Measurements from ENCODE around the gene RPS6KB2.
A peak's percentile ranks its signal among the peaks of the same experiment; 100 is the strongest.
"Not testable (repeated sequence)": the region's sequence is repeated elsewhere in the genome, so short reads cannot be mapped to it uniquely, and the experiment has no call there.

Gene RPS6KB2

DNA sequence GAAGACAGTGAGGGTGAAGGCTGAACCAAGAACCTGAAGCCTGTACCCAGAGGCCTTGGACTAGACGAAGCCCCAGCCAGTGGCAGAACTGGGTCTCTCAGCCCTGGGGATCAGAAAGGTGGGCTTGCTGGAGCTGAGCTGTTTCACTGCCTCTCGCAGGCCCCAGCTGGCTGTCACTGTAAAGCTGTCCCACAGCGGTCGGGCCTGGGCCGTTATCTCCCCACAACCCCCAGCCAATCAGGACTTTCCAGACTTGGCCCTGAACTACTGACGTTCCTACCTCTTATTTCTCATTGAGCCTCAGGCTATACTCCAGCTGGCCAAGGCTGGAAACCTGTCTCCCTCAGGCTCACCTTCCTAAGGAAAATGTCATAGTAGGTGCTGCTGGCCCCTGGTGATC lies 30.8 kb upstream of the RPS6KB2 start:
- DNase-seq (ENCODE audit: low read depth in 2 of 2, low spot score in 1 of 2), result no peak

DNA sequence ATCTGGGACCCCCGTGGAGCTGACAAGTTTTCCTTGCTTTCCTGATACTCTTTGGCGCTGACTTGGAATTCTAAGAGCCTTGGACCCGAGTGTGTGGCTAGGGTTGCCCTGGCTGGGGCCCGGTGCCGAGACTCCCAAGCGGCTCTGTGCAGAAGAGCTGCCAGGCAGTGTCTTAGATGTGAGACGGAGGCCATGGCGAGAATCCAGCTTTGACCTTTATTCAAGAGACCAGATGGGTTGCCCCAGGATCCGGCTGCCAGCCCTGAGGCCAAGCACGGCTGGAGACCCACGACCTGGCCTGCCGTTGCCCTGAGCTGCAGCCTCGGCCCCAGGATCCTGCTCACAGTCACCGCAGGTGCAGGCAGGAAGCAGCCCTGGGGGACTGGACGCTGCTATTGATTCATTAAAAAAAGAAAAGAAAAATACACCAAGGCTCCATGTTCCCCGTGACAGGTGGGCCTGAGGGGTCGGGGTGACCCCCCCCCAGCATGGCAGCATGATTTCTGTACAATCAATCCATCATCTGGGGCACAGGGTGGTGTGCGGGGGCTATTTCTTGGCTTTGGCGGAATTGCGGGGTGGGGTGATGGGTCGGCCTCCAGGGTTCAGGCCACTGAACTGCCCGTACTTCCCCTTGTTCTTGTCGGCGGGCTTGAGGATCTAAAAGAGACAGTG lies 30.2 kb upstream of the RPS6KB2 start:
- no peak for DNase-seq (ENCODE audit: low read depth in 2 of 2, low spot score in 1 of 2)

DNA sequence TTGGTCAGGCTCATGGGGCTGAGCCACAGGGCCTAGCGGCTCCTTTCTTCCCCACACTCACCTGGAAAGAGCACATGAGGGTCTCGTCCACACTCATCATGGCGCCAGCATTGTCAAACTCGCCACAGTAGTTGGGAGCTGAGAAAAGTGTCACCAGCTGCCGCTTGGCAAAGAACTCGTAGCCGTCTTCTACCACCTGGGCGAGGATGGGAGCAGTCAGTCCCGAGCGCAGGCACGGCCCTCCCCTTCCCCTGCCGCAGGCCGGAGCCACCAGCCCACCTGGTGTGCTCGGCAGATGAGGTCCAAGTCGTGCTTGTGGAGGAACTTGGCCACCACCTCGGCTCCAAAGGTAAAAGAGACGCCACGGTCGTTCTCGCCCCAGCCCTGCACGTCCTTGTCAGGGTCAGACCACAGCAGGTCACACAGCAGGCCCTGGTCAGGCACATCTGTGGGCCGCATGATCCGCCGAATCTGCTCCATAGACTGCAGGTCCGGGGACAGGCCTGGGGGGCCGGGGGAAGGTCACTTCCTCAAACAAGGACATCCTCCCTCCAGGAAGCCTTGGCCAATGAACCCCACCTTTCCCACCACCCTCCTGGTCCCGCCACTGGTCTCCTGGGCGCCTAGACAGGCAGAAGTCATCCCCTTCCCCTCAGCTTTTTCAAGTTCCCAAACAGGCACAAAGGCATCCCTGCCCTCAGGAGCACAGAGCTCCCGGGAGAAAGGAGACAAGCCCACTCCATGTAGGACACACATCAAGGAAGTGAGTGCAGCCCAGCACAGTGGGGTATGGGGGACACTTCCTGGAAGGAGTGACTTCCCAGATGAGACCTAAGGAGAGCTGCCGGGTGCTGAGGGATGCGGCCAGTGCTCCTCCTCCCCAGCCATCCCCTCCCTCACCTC lies 29.4 kb upstream of the RPS6KB2 start:
- no peak for DNase-seq (ENCODE audit: low read depth in 2 of 2, low spot score in 1 of 2)

DNA sequence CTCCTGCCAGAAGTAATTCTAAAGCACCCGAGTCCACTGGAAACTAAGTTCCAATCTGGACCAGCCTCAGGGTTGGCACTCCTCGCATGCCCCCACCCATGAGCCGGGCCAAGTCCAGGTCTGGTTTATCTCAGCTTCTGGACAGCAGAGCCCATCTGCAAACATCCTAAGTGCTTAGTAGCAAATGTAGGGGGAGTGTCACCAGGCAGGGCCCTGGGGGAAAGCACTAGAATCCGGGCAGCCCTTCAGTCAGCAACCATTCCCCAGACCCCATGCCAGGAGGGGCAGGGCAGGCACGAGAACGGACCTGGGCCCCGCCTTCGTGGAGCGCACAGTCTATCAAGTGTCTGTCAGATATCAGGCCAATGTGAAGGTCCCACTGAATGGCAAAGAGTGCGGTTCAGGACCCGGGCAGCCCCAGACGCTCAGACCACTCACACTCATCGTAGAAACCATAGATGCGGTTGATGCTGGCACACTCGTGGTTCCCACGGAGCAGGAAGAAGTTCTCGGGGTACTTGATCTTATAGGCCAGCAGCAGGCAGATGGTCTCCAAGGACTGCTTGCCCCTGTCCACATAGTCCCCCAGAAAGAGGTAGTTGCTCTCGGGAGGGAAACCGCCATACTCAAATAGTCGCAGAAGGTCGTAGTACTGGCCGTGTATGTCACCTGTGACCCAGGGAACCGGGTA lies 27.9 kb upstream of the RPS6KB2 start:
- no peak for DNase-seq (ENCODE audit: low read depth in 2 of 2, low spot score in 1 of 2)

DNA sequence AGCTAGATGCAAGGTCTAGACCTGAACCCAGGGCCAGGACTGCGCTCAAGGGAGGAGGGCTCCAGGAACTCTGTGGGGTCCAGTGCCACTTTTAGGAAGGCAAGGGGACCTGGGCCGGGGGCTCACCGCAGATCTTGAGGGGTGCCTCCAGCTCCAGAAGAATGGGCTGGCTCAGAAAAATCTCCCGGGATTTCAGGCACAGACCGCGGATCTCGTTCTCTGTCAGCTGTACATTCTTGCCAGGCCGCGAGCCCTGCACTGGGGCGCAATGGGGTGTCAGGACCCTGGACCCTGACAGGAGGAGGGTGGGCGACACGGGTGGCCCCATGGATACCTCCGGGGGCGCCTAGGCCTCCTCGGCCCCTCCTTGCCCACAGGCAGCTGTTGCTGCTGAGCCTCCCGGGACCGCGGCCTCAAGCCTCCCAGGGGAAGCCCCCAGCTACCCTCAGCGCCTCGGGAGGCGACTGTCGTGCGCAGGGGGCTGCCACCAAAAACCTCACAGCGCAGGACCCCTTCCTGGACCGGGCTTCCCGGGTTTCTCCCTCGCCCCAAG lies 27.3 kb upstream of the RPS6KB2 start:
- DNase-seq (ENCODE audit: low read depth in 2 of 2, low spot score in 1 of 2), result no peak

DNA sequence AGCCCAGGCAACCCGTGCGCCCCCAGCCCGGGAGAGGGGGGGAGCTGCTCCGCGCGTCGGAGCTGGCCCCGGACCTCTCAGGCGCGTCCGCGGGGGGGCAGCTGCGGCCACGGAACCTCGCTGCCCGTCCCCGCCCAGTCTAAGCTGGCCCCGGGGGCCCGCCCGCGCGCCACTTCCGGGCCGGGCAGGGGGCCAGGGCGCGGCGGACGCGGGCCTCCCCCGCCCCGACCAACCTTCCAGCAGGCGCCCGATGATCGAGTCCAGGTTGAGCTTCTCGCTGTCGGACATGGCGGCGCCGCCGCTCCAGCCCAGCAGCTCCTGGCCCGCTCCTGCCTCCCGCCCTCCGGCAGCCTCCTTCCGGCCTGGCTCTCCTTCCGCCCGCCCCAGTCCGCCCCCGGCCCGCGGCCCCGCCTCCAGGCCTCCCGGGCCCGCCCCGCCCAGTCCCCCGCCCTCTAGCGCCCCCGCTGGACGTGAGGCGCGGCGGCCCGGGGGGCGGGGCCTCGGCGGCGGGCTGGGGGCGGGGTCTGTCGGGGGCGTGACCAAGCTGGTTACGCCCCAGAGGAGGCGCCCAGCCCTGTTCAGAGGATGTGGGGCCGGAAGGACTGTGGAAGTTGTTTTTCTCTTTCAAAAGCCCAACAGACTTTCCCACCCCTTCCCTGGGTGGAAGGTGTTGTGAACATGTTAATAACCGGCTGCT lies 26.7 kb upstream of the RPS6KB2 start, which contains the start of gene PPP1CA:
PPP1CA (minus strand) TSS at position 364 of the 697 bp plus-strand sequence; CDS start at position 288, 76 bp downstream.
- DNase-seq (ENCODE audit: low read depth in 2 of 2, low spot score in 1 of 2), result peak; percentile 79 to 91

DNA sequence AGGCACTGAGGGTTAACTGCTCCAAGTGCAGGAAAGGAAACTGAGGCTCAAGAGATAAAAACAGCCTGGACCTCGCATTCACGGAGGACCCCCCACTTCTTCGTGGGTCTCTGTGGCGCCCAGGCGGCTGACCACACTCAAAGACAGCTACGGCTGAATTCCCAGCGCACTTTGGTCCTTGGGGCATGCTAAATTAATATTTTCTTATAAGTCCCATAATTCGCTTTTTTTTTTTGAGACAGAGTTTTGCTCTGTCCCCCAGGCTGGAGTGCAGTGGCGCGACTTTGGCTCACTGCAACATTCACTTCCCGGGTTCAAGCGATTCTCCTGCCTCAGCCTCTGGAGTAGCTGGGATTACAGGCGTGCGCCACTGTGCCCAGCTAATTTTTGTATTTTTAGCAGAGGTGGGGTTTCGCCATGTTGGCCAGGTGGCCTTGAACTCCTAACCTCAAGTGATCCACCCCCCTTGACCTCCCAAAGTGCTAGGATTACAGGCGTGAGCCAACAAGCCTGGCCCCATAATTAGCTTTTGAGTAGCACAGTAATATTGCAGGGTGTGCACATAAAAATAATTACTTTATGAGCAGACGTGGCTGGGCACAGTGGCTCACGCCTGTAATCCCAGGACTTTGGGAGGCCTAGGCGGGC lies 26.0 kb upstream of the RPS6KB2 start:
- DNase-seq (ENCODE audit: low read depth in 2 of 2, low spot score in 1 of 2), result not testable (repeated sequence)

DNA sequence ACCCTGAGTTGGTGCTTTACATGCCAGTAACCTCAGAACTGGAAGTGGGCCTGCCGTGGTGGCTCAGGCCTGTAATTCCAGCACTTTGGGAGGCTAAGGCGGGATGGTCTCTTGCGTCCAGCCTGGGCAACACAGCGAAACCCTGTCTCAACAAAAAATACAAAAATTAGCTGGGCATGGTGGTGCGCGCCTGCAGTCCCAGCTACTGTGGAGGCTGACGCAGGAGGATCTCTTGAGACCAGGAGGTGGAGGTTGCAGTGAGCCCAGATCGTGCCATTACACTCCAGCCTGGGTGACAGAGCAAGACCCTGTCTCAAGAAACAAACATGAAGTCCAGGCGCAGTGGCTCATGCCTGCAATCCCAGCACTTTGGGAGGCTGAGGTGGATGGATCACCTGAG lies 25.2 kb upstream of the RPS6KB2 start:
- not testable (repeated sequence) for DNase-seq (ENCODE audit: low read depth in 2 of 2, low spot score in 1 of 2)

DNA sequence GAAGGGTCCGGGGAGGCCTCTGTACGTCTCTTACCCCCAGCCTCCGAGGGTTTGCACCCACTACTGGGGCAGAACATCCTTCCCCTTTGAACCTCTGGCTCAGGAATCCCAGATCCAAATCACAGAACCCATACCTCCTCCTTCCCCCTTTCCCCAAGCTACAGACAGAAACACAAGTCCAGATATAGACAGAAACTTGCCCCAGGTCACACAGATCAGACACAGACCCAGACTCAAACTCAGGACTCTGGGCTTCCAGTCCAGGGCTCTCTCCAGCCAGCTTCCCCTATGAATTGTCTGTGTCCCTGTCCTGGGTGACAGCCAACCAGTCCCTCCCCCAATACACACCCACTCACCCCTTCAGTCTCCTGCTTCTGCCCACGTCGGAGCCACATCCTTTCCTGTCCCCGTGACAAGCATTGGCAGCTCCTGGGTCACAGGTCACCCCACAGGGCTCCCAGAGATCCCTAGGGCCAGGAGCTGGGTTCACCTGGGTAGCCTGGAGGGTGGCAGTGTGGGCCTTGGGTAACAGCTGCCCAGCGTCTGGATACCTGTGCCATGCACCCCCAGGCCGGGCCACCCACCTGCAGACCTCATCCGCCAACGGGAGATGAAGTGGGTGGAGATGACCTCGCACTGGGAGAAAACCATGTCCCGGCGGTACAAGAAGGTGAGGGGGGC lies 23.6 kb upstream of the RPS6KB2 start:
- no peak for DNase-seq (ENCODE audit: low read depth in 2 of 2, low spot score in 1 of 2)

DNA sequence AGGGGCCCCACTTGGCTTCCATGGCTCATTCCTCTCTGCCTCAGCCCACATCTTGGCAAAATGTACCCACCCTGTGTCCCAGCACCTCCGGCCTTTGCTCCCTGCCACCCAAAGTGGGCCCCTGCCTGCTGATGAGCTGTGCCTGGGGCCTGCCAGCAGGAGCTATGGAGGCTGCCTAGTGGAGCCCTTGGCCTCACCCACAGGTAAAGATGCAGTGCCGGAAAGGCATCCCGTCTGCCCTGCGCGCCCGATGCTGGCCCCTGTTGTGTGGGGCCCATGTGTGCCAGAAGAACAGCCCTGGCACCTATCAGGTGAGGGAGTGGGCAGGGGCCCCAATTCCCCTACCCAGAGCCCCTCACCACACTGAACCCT lies 23.1 kb upstream of the RPS6KB2 start:
- no peak for DNase-seq (ENCODE audit: low read depth in 2 of 2, low spot score in 1 of 2)

DNA sequence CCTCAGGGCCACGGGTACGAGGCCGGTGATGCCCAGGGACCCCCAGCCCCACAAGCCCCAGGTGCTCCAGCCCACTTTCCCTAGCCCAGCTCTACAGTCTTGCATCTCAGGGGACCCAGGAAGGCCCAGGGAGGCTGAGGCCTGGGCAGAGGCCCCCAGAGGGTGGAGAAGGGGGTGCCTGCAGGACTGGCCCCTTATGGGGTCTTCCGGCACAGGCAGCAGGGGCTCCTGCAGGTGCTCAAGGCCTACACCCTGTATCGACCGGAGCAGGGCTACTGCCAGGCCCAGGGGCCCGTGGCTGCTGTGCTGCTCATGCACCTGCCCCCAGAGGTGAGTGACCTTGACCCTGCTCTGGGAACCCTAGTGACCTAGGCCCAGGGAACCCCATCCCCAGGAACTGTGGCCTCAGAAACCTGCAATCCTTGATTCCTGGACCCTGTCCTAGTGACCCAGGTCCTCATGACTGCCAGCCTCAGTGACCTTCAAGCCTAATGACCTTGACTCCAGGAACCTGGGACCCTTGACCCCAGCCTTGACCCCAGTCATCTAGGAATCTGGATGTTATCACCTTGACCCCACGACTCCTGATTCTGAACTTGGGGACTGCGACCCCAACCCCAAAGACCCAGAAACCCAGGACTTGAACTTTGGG lies 22.5 kb upstream of the RPS6KB2 start:
- DNase-seq (ENCODE audit: low read depth in 2 of 2, low spot score in 1 of 2), result no peak

DNA sequence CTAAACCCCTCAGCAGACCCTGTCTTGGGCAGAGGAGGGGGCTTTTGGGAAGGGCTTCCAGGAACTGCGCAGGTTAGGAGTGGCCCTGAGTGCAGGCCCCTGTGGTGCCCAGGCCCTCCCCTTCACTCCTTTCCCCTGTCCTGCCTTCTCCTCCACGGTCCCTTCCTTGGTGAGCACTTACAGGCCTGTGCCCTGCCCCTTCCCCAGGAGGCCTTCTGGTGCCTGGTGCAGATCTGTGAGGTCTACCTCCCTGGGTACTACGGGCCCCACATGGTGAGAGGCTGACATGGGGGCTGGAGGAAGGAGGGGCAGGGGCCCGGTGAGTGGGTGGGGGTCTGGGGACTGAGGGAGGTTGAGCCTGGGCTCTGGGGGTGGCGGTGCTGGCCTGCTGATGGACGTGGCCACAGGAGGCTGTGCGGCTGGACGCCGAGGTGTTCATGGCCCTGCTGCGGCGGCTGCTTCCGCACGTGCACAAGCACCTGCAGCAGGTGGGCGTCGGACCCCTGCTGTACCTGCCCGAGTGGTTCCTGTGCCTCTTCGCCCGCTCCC lies 21.8 kb upstream of the RPS6KB2 start:
- no peak for DNase-seq (ENCODE audit: low read depth in 2 of 2, low spot score in 1 of 2)

DNA sequence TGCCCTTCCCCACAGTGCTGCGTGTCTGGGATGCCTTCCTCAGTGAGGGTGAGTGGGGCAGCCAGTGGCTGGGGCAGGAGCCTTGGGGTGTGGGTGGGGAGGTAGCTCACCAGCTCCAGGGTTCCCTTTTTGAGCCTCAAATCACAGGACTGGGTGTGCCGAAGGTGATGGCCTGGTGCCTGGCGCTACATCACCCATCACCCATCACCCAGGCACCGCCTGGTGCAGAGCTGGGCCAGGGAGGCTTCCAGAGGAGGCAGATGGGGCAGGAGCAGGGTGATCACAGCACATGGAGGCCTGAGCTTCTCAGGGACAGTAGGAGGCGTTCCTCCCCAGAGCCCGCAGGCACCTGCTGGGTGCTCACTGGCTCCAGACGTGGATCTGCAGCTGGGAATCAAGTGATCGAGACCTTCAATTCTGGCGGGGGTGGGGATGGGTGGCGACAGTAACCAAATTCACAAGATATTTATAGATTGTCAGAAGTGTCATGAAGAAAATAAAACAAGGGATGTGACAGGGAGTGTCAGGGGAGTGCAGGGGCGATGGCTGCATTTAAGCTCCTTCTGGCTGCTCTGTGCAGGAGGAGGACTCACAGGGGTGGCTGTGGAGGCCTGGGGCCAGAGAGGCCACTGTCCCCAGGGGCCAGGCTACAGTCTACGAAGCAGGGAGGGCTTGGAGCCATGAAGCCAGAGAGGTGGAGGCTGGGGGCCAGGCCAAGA lies 21.2 kb upstream of the RPS6KB2 start:
- no peak for DNase-seq (ENCODE audit: low read depth in 2 of 2, low spot score in 1 of 2)

DNA sequence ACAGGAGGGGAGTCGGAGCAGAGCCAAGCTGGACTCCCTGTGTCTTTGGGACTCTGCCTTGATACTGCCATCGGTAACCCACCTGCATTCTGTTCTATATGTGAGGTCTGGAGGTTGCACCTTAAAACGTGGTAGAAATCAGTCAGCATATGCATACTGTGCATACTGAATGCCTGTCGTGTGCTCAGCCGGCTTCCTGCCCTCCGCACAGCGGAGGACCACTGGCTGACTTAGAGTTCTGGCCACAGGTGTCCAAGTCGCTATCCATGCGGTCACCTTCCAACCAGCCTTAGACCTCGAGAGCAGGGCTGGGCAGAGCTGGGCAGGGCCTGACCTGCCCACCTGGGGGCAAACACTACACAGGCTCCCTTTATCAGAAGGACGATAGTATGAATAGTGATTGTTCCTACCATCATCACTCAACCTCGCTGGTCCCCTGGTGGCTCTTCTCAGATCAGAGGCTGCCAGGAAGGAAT lies 20.6 kb upstream of the RPS6KB2 start:
- DNase-seq (ENCODE audit: low read depth in 2 of 2, low spot score in 1 of 2), result no peak

DNA sequence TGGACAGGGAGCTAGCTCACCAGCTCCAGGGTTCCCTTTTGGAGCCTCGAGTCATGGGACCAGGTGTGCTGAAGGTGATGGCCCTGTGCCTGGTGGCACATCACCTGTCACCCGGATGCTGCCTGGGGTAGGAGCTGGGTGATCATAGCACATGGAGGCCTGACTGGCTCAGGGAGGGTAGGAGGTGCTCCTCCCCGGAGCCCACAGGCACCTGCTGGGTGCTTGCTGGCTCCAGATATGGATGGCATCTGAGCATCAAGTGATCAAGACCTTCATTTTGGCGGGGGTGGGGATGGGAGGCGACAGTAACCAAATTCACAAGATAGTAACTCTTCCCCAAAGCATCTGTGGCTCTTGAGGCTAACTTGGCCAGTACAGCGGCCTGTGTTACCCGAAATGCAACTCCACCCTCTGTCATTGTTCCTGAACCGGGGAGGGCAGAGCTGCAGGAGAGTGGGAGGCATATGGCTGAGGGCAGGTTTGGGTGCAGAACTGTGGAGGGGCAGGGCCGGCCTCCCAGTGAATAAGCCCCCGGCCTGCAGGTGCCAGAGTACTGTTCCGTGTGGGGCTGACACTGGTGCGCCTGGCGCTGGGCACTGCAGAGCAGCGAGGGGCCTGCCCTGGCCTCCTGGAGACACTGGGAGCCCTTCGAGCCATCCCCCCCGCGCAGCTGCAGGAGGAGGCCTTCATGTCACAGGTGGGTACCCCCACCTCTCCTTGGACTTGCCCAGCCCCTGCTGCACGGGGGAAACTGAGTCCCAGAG lies 19.7 kb upstream of the RPS6KB2 start:
- no peak for DNase-seq (ENCODE audit: low read depth in 2 of 2, low spot score in 1 of 2)

DNA sequence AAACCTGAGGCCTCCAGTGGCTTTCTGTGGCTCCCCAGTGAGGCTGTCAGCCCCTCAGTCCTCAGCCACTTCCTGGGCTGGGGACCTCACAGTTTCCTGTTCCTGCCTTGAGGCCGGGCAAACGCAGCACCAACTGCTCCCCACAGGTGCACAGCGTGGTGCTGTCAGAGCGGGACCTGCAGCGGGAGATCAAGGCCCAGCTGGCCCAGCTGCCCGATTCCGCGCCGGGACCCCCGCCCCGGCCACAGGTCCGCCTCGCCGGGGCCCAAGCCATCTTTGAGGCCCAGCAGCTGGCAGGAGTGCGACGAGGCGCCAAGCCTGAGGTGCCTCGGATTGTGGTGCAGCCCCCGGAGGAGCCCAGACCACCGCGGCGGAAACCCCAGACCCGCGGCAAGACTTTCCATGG lies 19.0 kb upstream of the RPS6KB2 start:
- DNase-seq (ENCODE audit: low read depth in 2 of 2, low spot score in 1 of 2), result peak in 1 of 2 donors; percentile 57

DNA sequence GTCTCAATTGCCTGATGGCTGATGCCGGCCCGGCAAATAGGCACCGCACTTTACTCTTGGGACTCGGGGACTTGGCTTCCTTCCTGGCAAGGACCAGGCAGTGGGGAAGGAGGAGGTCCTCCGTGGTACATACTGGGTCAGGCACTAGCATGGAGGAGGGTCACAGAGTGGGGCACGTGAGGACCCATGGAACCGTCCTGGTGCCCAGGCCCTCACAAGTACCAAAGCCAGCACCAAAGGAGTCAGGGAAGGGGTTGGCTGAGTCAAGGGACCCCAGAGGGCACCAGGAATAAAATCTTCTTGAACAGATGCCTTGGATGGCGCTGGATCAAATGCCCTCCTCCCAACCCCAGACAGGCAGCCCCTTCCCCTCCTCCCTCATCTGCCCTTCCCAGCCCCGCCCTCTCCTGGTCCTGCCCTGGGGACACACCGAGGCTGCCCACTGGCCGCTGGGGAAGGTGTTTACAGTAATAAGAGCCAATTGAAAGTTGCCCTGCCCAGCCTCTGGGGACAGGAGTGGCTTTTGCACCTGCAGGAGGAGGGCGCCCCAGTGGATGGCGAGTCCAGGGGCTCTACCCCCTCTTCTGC lies 18.4 kb upstream of the RPS6KB2 start:
- DNase-seq (ENCODE audit: low read depth in 2 of 2, low spot score in 1 of 2), result no peak

All from stimulated activated CD8-positive, alpha-beta memory T cell treated with anti-CD3 and anti-CD28 coated beads, Interleukin-4, amount 100 ng/mL, for 1 hour (primary cell).